Keratinocyte (primary cell): ENCODE results near the gene TIAM1.

ENCODE experiments used
- EZH2 ChIP-seq: IDR thresholded peaks from one replicate; pipeline ENCODE4 v1.6.1; 2012; ENCODE audit warnings: inconsistent platforms, mild to moderate bottlenecking, low read length, moderate library complexity
- TF ChIP-seq, protein P1 (sequence below), 3 experiments: IDR thresholded peaks in 1 of 3; conservative IDR thresholded peaks in 1 of 3; optimal IDR thresholded peaks in 1 of 3; 2 replicates in 2 of 3; 3 replicates in 1 of 3; pipeline versions ENCODE3 to v1.5.1; 2011; ENCODE audit warnings: low read length in 3 of 3, mild to moderate bottlenecking in 3 of 3, moderate library complexity in 2 of 3, control low read depth in 1 of 3, inconsistent platforms in 1 of 3; ENCODE audit not compliant: insufficient read depth in 2 of 3; ENCODE audit errors: extremely low read depth in 1 of 3

DNA sequence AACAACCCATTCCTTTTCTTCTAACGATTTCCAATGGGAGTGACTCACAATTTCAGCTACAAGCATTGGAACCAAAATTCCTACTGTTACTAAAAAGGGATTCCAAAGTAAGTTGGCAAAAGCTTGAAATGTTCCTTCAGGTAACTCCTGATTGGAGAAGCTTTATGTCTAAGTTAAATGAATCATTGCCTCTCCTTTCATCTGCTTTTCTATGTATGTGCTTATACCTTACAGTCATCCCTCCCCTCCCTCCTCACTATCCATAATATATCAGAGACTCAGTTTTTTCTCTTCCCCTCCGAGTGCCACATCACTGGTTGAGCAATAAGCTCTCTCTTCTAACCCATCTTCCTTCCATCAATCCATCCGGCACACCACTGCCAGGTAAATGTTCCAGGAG, 86.8 kb downstream of the TIAM1 start:
- no peak for TF ChIP-seq EZH2
- TF ChIP-seq, protein P1, sequence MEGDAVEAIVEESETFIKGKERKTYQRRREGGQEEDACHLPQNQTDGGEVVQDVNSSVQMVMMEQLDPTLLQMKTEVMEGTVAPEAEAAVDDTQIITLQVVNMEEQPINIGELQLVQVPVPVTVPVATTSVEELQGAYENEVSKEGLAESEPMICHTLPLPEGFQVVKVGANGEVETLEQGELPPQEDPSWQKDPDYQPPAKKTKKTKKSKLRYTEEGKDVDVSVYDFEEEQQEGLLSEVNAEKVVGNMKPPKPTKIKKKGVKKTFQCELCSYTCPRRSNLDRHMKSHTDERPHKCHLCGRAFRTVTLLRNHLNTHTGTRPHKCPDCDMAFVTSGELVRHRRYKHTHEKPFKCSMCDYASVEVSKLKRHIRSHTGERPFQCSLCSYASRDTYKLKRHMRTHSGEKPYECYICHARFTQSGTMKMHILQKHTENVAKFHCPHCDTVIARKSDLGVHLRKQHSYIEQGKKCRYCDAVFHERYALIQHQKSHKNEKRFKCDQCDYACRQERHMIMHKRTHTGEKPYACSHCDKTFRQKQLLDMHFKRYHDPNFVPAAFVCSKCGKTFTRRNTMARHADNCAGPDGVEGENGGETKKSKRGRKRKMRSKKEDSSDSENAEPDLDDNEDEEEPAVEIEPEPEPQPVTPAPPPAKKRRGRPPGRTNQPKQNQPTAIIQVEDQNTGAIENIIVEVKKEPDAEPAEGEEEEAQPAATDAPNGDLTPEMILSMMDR (optimal IDR thresholded peaks at IDR 0.05 in 1 of 3, IDR thresholded peaks at IDR 0.05 in 1 of 3, conservative IDR thresholded peaks at IDR 0.05 in 1 of 3; ENCODE audit: extremely low read depth in 1 of 3, insufficient read depth in 2 of 3, low read length in 3 of 3), result no peak
